ENCODE results near the gene MYO5B.
"Not testable (repeated sequence)": the region's sequence is repeated elsewhere in the genome, so short reads cannot be mapped to it uniquely, and the experiment has no call there.

MYO5B gene

GRCh38 chr18:49846718-49847470, 348.1 kb downstream of the MYO5B start:
- DNase-seq = no peak

- DNase-seq = no peak
Observed at GRCh38 chr18:49846361-49846662, 348.6 kb downstream of the MYO5B start.

GRCh38 chr18:49845629-49846360, 349.2 kb downstream of the MYO5B start:
- no peak for DNase-seq

- DNase-seq = no peak
Observed at GRCh38 chr18:49844903-49845302, 350.0 kb downstream of the MYO5B start.

GRCh38 chr18:49843778-49844625, 350.9 kb downstream of the MYO5B start:
- DNase-seq = no peak

- no peak for DNase-seq
Observed at GRCh38 chr18:49843131-49843530, 351.8 kb downstream of the MYO5B start.

- no peak for DNase-seq
Observed at GRCh38 chr18:49842656-49843055, 352.3 kb downstream of the MYO5B start.

GRCh38 chr18:49841236-49842217, 353.4 kb downstream of the MYO5B start:
- DNase-seq = no peak

- no peak for DNase-seq
Observed at GRCh38 chr18:49839012-49839411, 355.9 kb downstream of the MYO5B start.

GRCh38 chr18:49838381-49838780, 356.6 kb downstream of the MYO5B start:
- no peak for DNase-seq

- DNase-seq = no peak
Observed at GRCh38 chr18:49837889-49838288, 357.1 kb downstream of the MYO5B start.

- not testable (repeated sequence) for DNase-seq
Observed at GRCh38 chr18:49837316-49837835, 357.6 kb downstream of the MYO5B start.

GRCh38 chr18:49835405-49835804, 359.5 kb downstream of the MYO5B start:
- no peak for DNase-seq

- DNase-seq = no peak
Observed at GRCh38 chr18:49834258-49834657, 360.7 kb downstream of the MYO5B start.

GRCh38 chr18:49833814-49834213, 361.1 kb downstream of the MYO5B start:
- DNase-seq = no peak

- DNase-seq = no peak
Observed at GRCh38 chr18:49832221-49832647, 362.7 kb downstream of the MYO5B start.

- DNase-seq = no peak
Observed at GRCh38 chr18:49827996-49828395, 367.0 kb downstream of the MYO5B start.

- peak; percentile 23 for DNase-seq
Observed at GRCh38 chr18:49819823-49820671, 374.9 kb downstream of the MYO5B start.

- DNase-seq = no peak
Observed at GRCh38 chr18:49819071-49819662, 375.8 kb downstream of the MYO5B start.

- DNase-seq = no peak
Observed at GRCh38 chr18:49817947-49818346, 377.0 kb downstream of the MYO5B start.

- no peak for DNase-seq
Observed at GRCh38 chr18:49815927-49816326, 379.0 kb downstream of the MYO5B start.
